HL-60/S4 treated with phorbol 12-myristate 13-acetate at 8.2 ng/mL for 4 days and 3 days (cell line): ENCODE data around the gene ANO2.
"Not testable (repeated sequence)": the region's sequence is repeated elsewhere in the genome, so short reads cannot be mapped to it uniquely, and the experiment has no call there.

Source experiments
- in situ Hi-C: fragments of 300-500 bp; cut with MboI; formaldehyde crosslinking; loops from 2 replicates; pipeline ENCODE4 v1.15.0; 2022; ENCODE audit warnings: low sequenced_read_pairs

ANO2 gene

DNA sequence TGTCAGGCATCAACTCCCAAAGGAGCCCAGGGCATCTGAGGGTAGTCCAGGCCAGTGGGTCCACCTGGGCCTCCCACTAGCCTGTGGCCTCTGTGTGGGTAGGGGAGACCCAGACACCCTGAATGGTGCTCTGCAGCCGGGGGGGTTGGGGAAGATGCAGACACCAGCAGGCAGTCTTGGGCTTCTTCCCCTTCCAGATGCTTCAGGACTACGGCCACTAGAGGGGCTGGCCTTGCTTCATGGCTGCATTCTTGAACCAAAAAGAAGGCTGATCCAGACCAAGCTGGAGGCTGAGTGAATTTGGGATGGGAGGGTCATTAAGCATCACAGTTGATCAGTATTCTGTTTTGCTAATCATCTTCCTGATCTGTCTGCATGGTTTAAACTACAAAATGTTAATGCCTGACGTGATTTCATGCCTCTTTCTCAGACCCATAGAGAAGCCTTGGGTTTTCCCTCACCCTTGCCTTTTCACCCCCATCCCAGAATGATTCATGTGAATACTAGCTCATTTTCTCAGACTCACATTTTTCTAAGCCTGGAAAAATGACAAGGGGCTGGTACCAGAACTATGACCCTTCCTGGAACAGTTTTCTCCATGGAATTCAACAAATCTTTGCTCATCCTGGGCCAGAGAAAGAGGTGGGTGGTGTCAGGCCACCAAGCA is 379.0 kb downstream of the ANO2 start:
- in situ Hi-C loops, result no loop called here

DNA sequence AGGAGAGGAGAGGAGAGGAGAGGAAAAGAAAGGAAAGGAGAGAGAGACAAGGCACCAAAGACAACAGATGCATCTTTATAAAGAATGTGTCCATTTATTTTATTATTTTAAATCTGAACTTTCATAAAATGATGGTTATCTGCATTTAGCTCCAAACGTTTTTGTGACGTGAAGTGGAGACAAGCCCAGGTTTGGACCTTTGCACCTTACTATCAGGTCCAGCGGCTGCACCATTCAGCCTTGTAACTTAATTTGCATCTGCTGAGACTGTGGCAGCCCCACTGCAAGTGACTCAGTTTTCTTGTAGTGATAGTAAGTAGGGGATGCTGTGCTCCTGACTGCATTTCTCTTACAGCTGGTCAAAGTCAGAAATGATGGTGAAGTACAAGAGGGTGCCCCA is 382.5 kb downstream of the ANO2 start:
- in situ Hi-C loops, result no loop called here

DNA sequence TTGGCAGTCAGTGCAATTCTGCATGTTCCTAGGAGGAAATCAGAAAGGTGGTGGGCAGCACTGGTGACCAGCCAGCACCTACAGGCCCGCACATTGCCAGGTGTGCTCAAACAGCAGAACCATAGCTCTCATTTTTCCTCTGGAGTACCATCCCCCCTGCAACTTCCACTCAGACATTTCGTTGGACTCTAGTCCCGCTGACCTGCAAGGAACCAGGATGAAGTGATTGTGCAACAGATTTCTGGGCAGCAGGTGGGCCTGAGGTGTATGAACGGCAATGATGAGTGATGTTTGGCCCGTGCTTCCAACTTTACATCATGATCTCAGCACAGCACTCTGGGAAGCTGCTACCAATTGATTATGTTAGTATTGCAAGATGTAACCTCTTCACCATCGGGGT is 383.2 kb downstream of the ANO2 start:
- in situ Hi-C loops, result no loop called here

GRCh38 chr12:5561057-5561456 is 384.0 kb downstream of the ANO2 start:
- in situ Hi-C loops, result no loop called here

DNA sequence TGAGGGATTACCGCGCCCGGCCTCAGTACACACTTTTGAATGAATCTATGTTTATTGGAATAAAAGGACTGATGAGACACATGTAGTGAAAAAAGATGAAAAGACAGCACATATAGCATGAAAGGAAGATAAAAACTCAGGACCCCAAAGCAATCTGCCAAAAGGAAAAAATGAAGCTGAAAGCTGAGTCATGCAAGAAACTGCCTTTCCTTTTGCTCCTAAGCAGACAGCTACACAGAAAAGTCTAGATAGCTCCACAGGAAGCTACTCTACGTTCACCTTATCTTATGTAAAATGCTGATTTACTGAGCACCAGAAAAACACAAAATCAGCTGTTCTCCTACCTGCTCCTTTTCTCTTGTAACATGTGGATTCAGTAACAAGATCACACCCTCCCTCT is 384.8 kb downstream of the ANO2 start:
- in situ Hi-C loops, result no loop called here

GRCh38 chr12:5557906-5558305 is 387.2 kb downstream of the ANO2 start:
- in situ Hi-C loops, result no loop called here

DNA sequence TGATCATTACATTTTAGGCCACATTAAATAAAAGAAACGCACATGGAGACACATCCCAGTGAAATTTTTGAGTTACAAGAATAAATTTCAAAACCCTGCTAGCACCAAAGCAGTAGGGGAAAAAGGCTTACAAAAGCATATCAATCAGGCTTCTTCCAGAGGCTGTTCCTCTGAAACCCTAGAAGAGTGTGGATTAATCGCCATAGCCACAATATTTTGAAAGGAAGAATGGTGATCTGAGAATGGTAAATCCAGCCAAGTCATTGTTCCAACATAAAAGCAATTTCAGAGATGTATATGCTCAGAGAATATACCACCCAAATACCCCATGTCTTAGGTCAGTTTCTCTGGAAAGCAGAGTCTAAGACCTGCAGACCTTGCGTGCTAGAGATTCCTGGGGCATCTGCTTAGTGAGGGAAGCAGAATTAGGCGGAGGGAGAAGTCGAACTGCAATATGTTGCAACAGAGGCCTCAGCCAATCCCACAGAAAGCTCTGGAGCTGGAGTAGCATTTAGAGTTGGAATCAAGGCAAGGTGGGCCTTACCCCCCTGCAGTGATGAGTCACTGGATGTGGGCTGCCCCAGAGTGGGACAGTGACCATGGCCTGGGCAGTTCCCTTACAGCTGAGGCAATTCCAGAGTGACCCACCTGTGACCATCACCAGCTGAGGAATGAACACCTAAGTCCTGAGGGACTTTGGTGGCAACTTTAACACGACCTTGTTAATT is 387.9 kb downstream of the ANO2 start:
- in situ Hi-C loops, result no loop called here

DNA sequence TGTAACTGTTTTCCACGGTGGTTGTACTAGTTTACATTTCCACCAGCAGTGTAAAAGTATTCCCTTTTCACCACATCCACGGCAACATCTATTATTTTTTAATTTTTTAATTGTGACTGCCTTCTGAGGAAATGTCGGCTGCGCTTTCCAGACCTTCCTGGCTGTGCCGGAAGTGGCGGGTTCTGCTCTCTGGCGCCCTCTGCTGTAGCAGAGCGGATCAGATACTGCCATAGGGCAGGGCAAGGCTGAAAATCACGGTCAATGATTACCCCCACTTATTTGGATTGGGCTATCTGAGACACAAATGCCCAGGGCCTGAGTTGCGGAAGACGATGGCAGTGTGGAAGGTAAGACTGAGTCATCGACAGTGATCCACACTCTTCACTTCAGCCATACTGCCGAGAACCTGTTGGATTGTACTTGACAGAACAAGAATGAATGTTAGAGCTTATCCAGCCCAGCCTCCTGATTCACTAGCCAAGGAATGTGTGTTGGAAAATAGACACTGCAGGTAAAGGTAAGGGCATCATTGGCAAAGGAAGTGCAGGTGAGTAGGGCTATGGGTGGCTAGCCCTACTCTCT is 388.9 kb downstream of the ANO2 start:
- in situ Hi-C loops, result no loop called here

- in situ Hi-C loops, result no loop called here
These were observed 390.3 kb downstream of the ANO2 start for GRCh38 chr12:5554711-5555110.

- in situ Hi-C loops, result no loop called here
These were observed 396.0 kb downstream of the ANO2 start for GRCh38 chr12:5549011-5549410.

DNA sequence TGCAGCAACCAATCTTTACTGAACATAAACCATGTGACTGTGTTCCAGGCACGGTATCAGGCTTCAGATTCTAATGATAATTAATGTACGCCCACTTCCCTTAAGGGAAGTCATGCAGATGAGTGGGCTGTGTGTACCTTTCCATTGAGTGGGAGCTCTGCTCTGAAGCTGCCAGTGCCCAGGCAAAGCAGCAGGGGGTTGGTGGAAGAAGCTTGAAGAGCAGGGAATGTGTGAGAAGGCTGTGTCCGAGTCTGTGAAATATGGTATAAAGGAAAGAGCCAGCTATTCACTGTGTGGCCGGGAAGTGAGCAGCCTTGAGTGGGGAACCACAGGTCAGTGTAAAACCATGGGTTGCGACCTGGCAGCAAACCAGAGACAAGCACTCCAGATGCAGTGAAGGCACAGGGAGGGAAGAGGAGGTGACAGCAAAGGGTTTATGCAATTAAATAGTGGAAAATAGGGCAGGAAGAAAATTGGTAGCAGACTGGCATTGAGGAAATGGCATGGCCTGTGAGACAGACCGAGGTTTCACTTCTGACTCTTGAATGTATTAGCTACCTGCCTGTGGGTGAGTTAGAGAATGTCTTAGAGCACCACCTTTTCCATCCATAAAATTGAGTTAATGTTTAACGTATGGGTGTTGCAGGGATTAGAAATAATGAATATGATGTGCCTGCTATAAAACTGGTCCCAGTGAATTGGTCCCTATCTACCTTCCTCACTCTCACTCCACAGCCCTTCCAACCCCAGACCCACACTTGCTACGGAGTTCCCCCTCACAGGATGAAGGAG is 396.7 kb downstream of the ANO2 start:
- in situ Hi-C loops, result no loop called here

DNA sequence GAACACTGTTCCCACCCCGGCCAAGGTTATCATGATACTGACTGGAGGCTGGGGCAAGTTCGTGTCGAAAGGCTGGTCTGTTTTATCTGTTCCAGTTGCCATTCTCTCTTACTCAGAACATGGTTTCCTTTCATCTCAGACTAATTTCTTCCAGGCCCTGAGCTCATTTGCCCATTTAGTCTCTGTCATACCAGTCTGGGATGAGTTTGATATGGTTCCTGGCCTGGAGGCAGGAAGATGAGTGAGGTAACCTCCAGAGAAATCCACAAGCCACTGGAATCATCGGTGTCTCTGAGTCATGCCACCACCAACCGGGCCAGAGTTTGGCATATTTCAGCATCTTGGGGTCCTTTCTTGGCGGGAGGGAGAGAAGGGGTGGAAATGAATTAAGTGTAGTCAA is 398.4 kb downstream of the ANO2 start:
- in situ Hi-C loops, result no loop called here

DNA sequence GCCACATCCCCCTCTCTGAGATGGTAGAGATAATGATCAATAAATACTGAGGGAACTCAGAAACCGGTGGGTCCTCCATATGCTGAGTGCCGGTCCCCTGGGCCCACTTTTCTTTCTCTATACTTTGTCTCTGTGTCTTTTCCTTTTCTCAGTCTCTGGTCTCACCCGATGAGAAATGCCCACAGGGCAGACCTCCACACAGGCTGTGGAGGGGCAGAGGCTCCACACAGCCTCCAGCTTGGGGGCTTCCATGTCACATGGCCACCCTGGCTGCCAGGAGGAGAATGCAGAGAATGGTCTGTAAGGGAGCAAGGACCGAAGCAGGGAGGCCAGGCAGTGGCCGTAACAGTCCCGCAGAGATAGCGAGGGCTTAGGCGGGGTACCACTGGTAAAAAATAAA is 407.3 kb downstream of the ANO2 start:
- in situ Hi-C loops, result no loop called here

- in situ Hi-C loops, result not testable (repeated sequence)
These were observed 407.9 kb downstream of the ANO2 start for GRCh38 chr12:5537026-5537615.

DNA sequence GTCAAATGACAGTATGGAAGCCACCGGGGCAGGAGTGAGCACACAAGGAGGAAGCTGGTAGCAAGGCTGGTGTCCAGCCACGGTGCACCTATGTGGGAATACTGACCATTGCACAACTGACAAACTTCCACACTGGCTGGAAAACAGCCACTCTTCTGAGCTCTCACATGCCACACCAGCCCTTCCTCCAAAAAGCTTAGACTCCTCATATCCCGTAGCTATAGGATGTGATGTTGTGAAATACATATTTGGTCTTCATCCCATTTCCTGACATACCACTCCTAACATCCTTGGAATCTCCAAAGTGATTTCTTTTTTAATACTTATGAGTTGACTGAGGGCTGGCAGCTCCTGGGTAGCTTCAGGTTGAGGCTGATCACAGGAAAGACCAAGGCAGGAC is 409.5 kb downstream of the ANO2 start:
- in situ Hi-C loops, result no loop called here

GRCh38 chr12:5534426-5535199 is 410.4 kb downstream of the ANO2 start:
- in situ Hi-C loops, result no loop called here

- in situ Hi-C loops, result no loop called here
These were observed 411.7 kb downstream of the ANO2 start for GRCh38 chr12:5533368-5533767.

GRCh38 chr12:5525783-5526367 is 419.2 kb downstream of the ANO2 start:
- in situ Hi-C loops, result no loop called here

GRCh38 chr12:5524769-5525436 is 420.2 kb downstream of the ANO2 start:
- in situ Hi-C loops, result no loop called here
